ENCODE data around the gene SHROOM3.

DNA sequence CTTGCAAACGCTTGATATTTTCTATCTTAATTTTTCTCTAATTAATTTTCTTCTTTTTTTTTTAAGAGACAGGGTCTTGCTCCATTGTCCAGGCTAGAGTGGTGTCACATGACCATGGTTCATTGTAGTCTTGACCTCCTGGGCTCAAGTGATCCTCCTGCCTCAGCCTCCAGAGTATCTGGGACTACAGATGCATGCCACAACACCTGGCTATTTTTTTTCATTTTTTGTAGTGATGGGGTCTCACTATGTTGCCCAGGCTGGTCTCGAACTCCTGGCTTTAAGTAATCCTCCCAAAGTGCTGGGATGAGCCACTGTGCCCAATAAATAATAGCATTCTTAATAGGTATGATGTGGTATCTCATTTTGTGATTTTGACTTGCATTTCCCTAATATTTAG lies 18.2 kb downstream of the SHROOM3 start:
- no peak for TF ChIP-seq ZNF565 (CRISPR knock-in tag; conservative IDR thresholded peaks at IDR 0.05; ENCODE audit: low read depth)
- no peak for TF ChIP-seq GLIS3 (CRISPR knock-in tag; IDR thresholded peaks at IDR 0.05)
- no peak for TF ChIP-seq RARB (CRISPR knock-in tag; IDR thresholded peaks at IDR 0.05)
- no peak for TF ChIP-seq ZFP3 (CRISPR knock-in tag; IDR thresholded peaks at IDR 0.05)
- TF ChIP-seq, protein P1, sequence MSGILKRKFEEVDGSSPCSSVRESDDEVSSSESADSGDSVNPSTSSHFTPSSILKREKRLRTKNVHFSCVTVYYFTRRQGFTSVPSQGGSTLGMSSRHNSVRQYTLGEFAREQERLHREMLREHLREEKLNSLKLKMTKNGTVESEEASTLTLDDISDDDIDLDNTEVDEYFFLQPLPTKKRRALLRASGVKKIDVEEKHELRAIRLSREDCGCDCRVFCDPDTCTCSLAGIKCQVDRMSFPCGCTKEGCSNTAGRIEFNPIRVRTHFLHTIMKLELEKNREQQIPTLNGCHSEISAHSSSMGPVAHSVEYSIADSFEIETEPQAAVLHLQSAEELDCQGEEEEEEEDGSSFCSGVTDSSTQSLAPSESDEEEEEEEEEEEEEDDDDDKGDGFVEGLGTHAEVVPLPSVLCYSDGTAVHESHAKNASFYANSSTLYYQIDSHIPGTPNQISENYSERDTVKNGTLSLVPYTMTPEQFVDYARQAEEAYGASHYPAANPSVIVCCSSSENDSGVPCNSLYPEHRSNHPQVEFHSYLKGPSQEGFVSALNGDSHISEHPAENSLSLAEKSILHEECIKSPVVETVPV (CRISPR knock-in tag; IDR thresholded peaks at IDR 0.05) = no peak
- TF ChIP-seq ZNF8 (CRISPR knock-in tag; IDR thresholded peaks at IDR 0.05) = no peak
- TF ChIP-seq, protein P2, sequence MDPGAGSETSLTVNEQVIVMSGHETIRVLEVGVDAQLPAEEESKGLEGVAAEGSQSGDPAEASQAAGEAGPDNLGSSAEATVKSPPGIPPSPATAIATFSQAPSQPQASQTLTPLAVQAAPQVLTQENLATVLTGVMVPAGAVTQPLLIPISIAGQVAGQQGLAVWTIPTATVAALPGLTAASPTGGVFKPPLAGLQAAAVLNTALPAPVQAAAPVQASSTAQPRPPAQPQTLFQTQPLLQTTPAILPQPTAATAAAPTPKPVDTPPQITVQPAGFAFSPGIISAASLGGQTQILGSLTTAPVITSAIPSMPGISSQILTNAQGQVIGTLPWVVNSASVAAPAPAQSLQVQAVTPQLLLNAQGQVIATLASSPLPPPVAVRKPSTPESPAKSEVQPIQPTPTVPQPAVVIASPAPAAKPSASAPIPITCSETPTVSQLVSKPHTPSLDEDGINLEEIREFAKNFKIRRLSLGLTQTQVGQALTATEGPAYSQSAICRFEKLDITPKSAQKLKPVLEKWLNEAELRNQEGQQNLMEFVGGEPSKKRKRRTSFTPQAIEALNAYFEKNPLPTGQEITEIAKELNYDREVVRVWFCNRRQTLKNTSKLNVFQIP (CRISPR knock-in tag; IDR thresholded peaks at IDR 0.05; ENCODE audit: borderline replicate concordance, low read depth) = no peak
